GM23338 (cell line): ENCODE measurements around the gene STMN3. TPM values are rescaled to one million over a fixed set of nuclear protein-coding genes. Genes with fewer than 3 reads are reported as not detected.

Source experiments
- ATAC-seq: fragments of 200-7000 bp; cut with Tn5 transposase; 3 replicates; pipeline ENCODE4 v1.9.1; 2020
- DNase-seq: peaks from one replicate; pipeline ENCODE4 v3.0.0-alpha.2; 2015; ENCODE audit warnings: low spot score
- H2AFZ ChIP-seq: fragments of 200-600 bp; sonication (generic); 2 replicates; pipeline ENCODE4 v1.8.0; 2016; ENCODE audit warnings: antibody characterized with exemption, mild to moderate bottlenecking, moderate library complexity
- H3F3A ChIP-seq: fragments of 200-600 bp; sonication (generic); replicated peaks from 2 replicates; pipeline ENCODE4 v1.8.0; 2017; ENCODE audit warnings: antibody characterized with exemption, mixed run types, low read depth
- H3K27ac ChIP-seq: fragments of 200-600 bp; sonication (generic); 2 replicates; pipeline ENCODE4 v1.6.1; 2016; ENCODE audit warnings: low read depth
- H3K27me3 ChIP-seq: fragments of 200-600 bp; sonication (generic); 2 replicates; pipeline ENCODE4 v1.8.0; 2016; ENCODE audit warnings: mild to moderate bottlenecking, mixed run types, moderate library complexity; ENCODE audit not compliant: insufficient read depth
- H3K36me3 ChIP-seq: fragments of 200-600 bp; sonication (generic); 2 replicates; pipeline ENCODE4 v1.8.0; 2016; ENCODE audit warnings: mild to moderate bottlenecking; ENCODE audit not compliant: insufficient read depth
- H3K4me1 ChIP-seq: fragments of 200-600 bp; sonication (generic); 2 replicates; pipeline ENCODE4 v1.8.0; 2016; ENCODE audit warnings: mild to moderate bottlenecking, moderate library complexity; ENCODE audit not compliant: insufficient read depth
- H3K4me2 ChIP-seq: fragments of 200-600 bp; sonication (generic); 2 replicates; pipeline ENCODE4 v1.7.1; 2017; ENCODE audit warnings: mixed run types
- H3K4me3 ChIP-seq: fragments of 200-600 bp; sonication (generic); 2 replicates; pipeline ENCODE4 v1.6.1; 2016; ENCODE audit warnings: mixed run types
- H3K79me2 ChIP-seq: fragments of 200-600 bp; sonication (generic); replicated peaks from 2 replicates; pipeline ENCODE4 v1.8.0; 2017; ENCODE audit warnings: mild to moderate bottlenecking; ENCODE audit not compliant: insufficient read depth
- H3K9me2 ChIP-seq: fragments of 200-600 bp; sonication (generic); 2 replicates; pipeline ENCODE4 v1.8.0; 2017; ENCODE audit not compliant: insufficient read depth
- H4K20me1 ChIP-seq: fragments of 200-600 bp; sonication (generic); replicated peaks from 2 replicates; pipeline ENCODE4 v1.8.0; 2017; ENCODE audit warnings: mild to moderate bottlenecking; ENCODE audit not compliant: insufficient read depth
- H3K27ac Mint-ChIP-seq: 2 replicates; pipeline ENCODE4 v1.8.0; 2020; ENCODE audit warnings: inconsistent platforms, mild to moderate bottlenecking, moderate library complexity, mixed read lengths
- H3K27me3 Mint-ChIP-seq: 3 replicates; pipeline ENCODE4 v1.8.0; 2022; ENCODE audit warnings: low read depth, mild to moderate bottlenecking, moderate library complexity, mixed read lengths, inconsistent platforms; ENCODE audit not compliant: insufficient read depth, poor library complexity
- H3K36me3 Mint-ChIP-seq: 3 replicates; pipeline ENCODE4 v1.8.0; 2021; ENCODE audit warnings: low read depth, mild to moderate bottlenecking, inconsistent platforms, moderate library complexity, mixed read lengths
- H3K4me1 Mint-ChIP-seq: 3 replicates; pipeline ENCODE4 v1.8.0; 2020; ENCODE audit warnings: mild to moderate bottlenecking, inconsistent platforms, mixed read lengths
- H3K4me3 Mint-ChIP-seq: 3 replicates; pipeline ENCODE4 v1.8.0; 2021; ENCODE audit warnings: moderate library complexity, mild to moderate bottlenecking, inconsistent platforms, mixed read lengths
- H3K9me3 Mint-ChIP-seq: 3 replicates; pipeline ENCODE4 v1.8.0; 2020; ENCODE audit warnings: moderate library complexity, mild to moderate bottlenecking, inconsistent platforms, mixed read lengths
- NANOG ChIP-seq: IDR thresholded peaks from 2 replicates; pipeline ENCODE4 v1.6.1; 2016; ENCODE audit warnings: antibody characterized with exemption, borderline replicate concordance
- polyA plus RNA-seq: library from polyadenylated mRNA; unstranded; fragments of >200 nt; fragmentation: Nextera tagmentation; extraction: Ambion mirVana; gene quantifications from 2 replicates; pipeline ENCODE4 v1.2.1, GENCODE V29; 2016
- total RNA-seq: library from RNA; depleted of rRNA; stranded (reverse); fragments of >200 nt; shearing (Covaris generic); gene quantifications from 2 replicates; pipeline ENCODE4 v1.2.3, GENCODE V29; 2014
- TF ChIP-seq, protein P1 (sequence below): fragments of 250-450 bp; sonication (Bioruptor Pico); IDR thresholded peaks from 2 replicates; pipeline ENCODE4 v1.5.0; 2020; ENCODE audit warnings: mild to moderate bottlenecking, moderate library complexity
- TF ChIP-seq, protein P2 (sequence below): IDR thresholded peaks from one replicate; pipeline ENCODE4 v1.6.1; 2018; ENCODE audit warnings: antibody characterized with exemption; ENCODE audit not compliant: unreplicated experiment
- TF ChIP-seq, protein P3 (sequence below): IDR thresholded peaks from 2 replicates; pipeline ENCODE4 v1.6.1; 2016; ENCODE audit warnings: antibody characterized with exemption

STMN3 gene
- total and polyA plus RNA-seq, 2 experiments from 2014 or later, result 28.6 to 61.3 TPM

DNA sequence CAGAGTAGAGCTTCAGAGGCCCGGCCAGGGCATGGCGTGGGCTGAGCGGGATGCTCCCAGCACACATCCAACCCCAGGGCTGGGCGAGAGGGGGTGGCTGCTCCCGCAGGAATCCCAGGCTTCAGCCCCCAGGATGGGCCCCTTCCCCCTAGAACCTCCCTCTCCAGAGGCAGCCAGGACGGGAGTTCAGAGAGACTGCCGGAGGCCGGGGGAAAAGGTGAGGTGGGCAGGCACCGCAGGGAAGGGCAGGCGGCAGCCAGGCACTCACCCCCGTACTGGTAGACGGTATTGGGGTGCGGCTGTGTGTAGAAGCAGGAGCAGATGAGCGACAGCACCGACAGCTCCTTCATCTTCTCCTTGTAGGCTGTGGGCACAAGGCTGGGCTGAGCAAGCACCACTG is 9.3 kb downstream of the STMN3 start (continued):
- TF ChIP-seq, protein P1, sequence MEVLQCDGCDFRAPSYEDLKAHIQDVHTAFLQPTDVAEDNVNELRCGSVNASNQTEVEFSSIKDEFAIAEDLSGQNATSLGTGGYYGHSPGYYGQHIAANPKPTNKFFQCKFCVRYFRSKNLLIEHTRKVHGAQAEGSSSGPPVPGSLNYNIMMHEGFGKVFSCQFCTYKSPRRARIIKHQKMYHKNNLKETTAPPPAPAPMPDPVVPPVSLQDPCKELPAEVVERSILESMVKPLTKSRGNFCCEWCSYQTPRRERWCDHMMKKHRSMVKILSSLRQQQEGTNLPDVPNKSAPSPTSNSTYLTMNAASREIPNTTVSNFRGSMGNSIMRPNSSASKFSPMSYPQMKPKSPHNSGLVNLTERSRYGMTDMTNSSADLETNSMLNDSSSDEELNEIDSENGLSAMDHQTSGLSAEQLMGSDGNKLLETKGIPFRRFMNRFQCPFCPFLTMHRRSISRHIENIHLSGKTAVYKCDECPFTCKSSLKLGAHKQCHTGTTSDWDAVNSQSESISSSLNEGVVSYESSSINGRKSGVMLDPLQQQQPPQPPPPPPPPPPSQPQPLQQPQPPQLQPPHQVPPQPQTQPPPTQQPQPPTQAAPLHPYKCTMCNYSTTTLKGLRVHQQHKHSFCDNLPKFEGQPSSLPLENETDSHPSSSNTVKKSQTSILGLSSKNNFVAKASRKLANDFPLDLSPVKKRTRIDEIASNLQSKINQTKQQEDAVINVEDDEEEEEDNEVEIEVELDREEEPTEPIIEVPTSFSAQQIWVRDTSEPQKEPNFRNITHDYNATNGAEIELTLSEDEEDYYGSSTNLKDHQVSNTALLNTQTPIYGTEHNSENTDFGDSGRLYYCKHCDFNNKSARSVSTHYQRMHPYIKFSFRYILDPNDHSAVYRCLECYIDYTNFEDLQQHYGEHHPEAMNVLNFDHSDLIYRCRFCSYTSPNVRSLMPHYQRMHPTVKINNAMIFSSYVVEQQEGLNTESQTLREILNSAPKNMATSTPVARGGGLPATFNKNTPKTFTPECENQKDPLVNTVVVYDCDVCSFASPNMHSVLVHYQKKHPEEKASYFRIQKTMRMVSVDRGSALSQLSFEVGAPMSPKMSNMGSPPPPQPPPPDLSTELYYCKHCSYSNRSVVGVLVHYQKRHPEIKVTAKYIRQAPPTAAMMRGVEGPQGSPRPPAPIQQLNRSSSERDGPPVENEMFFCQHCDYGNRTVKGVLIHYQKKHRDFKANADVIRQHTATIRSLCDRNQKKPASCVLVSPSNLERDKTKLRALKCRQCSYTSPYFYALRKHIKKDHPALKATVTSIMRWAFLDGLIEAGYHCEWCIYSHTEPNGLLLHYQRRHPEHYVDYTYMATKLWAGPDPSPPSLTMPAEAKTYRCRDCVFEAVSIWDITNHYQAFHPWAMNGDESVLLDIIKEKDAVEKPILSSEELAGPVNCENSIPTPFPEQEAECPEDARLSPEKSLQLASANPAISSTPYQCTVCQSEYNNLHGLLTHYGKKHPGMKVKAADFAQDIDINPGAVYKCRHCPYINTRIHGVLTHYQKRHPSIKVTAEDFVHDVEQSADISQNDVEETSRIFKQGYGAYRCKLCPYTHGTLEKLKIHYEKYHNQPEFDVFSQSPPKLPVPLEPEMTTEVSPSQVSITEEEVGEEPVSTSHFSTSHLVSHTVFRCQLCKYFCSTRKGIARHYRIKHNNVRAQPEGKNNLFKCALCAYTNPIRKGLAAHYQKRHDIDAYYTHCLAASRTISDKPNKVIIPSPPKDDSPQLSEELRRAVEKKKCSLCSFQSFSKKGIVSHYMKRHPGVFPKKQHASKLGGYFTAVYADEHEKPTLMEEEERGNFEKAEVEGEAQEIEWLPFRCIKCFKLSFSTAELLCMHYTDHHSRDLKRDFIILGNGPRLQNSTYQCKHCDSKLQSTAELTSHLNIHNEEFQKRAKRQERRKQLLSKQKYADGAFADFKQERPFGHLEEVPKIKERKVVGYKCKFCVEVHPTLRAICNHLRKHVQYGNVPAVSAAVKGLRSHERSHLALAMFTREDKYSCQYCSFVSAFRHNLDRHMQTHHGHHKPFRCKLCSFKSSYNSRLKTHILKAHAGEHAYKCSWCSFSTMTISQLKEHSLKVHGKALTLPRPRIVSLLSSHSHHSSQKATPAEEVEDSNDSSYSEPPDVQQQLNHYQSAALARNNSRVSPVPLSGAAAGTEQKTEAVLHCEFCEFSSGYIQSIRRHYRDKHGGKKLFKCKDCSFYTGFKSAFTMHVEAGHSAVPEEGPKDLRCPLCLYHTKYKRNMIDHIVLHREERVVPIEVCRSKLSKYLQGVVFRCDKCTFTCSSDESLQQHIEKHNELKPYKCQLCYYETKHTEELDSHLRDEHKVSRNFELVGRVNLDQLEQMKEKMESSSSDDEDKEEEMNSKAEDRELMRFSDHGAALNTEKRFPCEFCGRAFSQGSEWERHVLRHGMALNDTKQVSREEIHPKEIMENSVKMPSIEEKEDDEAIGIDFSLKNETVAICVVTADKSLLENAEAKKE (CRISPR knock-in tag), result no peak

DNA sequence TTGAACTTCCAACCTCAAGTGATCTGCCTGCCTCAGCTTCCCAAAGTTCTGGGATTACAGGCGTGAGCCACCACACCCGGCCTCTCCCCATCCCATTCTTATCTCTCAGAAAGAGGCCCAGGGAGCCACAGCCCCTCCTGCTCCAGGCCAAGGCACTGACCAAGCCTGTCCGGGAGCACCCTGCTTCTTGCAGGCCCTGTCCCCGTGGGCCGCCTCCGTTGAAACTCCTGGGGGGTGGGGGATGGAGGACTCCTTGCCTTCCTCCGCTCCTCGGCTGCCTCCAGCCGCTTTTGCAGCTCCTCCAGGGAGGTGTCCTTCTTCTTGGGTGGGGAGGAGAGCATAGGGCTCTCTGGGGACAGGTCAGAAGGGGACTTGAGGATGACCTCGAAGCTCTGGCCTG is 9.7 kb downstream of the STMN3 start:
- Mint-ChIP-seq H3K27ac (no peak overlapping the region), H3K9me3 (no peaks in the 10 kb centered on the region), H3K36me3 (peaks cover 3% of the 10 kb centered on the region; the same call in 2 of the 3 replicates), H3K4me3 (peak overlapping the region; percentile 80), H3K4me1 (peaks cover 11% of the 10 kb centered on the region), H3K27me3 (peaks cover 12% of the 10 kb centered on the region)
- 0 out of 2 replicates have a peak overlapping the region, but pooled peaks have one; percentile 84 for H3K27ac ChIP-seq
- H3K79me2 ChIP-seq, result no peaks in the 10 kb centered on the region
- no peak for DNase-seq
- no peak overlapping the region for H2AFZ ChIP-seq
- H4K20me1 ChIP-seq, result no peaks in the 10 kb centered on the region; the same call in 1 of the 2 replicates
- ATAC-seq, result no peak
- peaks cover 9% of the 10 kb centered on the region; the same call in 1 of the 2 replicates for H3F3A ChIP-seq
- H3K27me3 ChIP-seq, result no peaks in the 10 kb centered on the region
- H3K4me1 ChIP-seq, result peaks cover 7% of the 10 kb centered on the region; the same call in 1 of the 2 replicates
- H3K4me2 ChIP-seq, result 0 out of 2 replicates have a peak overlapping the region, but pooled peaks have one; percentile 89
- no peaks in the 10 kb centered on the region for H3K9me2 ChIP-seq
- no peaks in the 10 kb centered on the region for H3K36me3 ChIP-seq
- no peak overlapping the region for H3K4me3 ChIP-seq
- TF ChIP-seq, protein P2, sequence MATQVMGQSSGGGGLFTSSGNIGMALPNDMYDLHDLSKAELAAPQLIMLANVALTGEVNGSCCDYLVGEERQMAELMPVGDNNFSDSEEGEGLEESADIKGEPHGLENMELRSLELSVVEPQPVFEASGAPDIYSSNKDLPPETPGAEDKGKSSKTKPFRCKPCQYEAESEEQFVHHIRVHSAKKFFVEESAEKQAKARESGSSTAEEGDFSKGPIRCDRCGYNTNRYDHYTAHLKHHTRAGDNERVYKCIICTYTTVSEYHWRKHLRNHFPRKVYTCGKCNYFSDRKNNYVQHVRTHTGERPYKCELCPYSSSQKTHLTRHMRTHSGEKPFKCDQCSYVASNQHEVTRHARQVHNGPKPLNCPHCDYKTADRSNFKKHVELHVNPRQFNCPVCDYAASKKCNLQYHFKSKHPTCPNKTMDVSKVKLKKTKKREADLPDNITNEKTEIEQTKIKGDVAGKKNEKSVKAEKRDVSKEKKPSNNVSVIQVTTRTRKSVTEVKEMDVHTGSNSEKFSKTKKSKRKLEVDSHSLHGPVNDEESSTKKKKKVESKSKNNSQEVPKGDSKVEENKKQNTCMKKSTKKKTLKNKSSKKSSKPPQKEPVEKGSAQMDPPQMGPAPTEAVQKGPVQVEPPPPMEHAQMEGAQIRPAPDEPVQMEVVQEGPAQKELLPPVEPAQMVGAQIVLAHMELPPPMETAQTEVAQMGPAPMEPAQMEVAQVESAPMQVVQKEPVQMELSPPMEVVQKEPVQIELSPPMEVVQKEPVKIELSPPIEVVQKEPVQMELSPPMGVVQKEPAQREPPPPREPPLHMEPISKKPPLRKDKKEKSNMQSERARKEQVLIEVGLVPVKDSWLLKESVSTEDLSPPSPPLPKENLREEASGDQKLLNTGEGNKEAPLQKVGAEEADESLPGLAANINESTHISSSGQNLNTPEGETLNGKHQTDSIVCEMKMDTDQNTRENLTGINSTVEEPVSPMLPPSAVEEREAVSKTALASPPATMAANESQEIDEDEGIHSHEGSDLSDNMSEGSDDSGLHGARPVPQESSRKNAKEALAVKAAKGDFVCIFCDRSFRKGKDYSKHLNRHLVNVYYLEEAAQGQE, result no peak
- no peak for TF ChIP-seq NANOG
- TF ChIP-seq, protein P1 (CRISPR knock-in tag), result no peak
- TF ChIP-seq, protein P3, sequence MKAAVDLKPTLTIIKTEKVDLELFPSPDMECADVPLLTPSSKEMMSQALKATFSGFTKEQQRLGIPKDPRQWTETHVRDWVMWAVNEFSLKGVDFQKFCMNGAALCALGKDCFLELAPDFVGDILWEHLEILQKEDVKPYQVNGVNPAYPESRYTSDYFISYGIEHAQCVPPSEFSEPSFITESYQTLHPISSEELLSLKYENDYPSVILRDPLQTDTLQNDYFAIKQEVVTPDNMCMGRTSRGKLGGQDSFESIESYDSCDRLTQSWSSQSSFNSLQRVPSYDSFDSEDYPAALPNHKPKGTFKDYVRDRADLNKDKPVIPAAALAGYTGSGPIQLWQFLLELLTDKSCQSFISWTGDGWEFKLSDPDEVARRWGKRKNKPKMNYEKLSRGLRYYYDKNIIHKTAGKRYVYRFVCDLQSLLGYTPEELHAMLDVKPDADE, result no peak
